Measurements from ENCODE around the gene CHD5.

The CHD5 gene

DNA sequence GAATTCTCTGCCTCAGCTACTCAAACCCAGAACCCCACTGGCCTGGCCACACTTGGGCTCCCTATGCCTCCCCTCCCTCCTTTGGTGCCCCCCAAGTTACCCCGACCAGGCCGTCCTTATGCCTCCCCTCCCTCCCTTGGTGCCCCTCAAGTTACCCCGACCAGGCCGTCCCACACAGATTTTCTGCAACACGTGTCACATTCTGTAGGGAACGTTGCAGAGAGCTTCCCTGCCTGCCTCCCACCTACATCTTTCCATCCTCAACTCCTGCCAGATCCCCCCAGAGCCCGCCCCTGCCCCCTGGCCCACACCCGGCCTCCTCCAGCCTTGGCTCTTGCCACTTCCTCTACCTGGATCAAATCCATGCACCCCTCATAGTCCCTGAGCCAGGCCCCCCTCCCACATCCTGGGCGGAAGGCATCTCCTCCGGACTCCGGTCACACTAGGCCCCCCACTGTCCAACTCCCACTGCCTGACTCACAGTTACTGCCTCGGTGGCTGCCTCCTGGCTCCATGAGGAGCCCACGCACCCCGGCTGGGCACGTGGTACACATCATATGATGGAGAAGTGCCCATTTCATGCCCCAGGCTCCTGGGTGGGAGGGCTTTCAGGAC is 93.3 kb downstream of the CHD5 start:
- no peak for TF ChIP-seq CTCF (IDR thresholded peaks at IDR 0.05)

- TF ChIP-seq CTCF (IDR thresholded peaks at IDR 0.05): no peak
Measured at GRCh38 chr1:6086358-6086757, 93.8 kb downstream of the CHD5 start.

DNA sequence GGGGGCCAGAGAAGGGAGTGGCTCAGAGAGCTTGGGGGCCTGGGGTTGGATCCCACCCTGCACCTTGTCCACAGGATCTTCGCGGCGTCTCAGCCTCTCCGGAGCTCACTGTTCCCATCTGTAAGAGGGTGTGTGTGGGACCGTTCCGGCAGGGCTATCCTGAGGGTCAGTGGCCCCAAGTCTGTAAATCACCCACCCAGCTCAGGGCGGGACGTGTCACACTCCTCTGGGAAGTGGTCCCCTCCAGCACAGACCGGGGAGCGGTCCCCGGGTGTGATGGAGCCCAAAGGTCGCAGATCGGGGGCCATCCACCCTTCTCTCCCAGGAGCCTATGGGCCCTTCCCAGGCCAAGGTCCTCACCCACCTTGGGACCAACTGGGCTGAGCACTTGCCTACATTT is 94.5 kb downstream of the CHD5 start:
- no peak for TF ChIP-seq CTCF (IDR thresholded peaks at IDR 0.05)

DNA sequence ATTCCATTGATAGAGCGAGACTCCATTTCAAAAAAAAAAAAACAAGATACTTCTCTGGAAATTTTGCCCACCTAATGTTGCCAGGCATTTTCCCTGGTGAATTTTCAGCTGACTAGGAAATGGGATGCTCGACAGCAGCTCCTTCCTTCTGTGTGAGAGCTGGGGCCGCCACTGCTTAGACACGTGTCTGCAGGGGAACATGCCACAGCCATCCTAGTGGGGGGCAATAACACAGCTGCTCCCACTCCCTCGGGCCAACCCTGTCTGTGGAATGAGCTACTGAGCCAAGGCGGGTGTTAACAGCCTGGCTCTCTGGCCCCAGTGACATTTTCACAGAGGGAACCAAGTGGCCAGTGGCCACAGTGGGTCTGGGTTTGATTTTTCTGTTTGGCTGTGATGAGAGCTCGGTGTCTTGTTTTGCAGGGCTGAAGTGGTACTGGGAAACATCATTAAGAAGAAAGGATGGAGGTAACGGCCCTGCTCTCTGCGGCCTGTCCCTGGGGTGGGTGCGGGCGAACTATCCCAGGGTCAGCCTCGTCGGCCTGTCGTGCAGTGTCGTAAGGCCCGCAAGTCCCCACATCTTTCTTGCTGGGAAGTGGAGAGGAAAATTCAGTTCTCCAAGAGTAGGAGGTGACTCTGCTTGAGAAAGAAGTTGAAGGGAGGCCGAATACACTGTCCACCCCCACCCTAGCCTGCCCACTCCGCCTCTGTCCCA is 95.2 kb downstream of the CHD5 start:
- TF ChIP-seq CTCF (IDR thresholded peaks at IDR 0.05): no peak

DNA sequence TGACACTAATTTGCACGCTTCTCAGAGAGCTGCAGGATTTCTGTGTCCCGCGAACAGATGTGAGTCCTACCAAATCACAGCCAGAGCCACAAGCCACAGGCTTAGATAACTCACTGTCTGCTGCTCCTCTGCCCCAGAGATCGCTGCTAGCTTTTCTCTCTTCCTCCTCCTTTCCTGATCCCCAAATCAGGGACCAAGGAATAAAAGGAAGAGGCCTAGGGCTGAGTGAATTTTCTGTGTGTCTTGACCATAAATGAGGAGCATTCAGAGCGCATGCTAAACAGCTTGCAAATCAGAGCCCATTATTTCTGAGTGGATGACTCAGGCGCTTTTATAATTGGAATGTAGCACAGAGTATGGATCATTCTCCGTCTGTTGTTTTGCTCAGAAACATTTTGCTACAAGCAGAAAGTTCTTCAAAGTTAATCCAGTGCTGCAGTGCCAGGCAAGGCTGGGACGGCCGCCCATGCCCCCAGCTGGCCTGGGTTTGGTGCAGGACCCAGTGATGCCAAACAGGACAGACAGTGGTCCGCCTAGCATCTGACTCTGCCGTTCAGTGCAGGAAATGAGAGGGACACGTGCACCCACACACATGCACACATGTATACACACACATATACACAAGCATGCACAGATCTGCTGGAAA is 96.2 kb downstream of the CHD5 start:
- no peak for TF ChIP-seq CTCF (IDR thresholded peaks at IDR 0.05)

DNA sequence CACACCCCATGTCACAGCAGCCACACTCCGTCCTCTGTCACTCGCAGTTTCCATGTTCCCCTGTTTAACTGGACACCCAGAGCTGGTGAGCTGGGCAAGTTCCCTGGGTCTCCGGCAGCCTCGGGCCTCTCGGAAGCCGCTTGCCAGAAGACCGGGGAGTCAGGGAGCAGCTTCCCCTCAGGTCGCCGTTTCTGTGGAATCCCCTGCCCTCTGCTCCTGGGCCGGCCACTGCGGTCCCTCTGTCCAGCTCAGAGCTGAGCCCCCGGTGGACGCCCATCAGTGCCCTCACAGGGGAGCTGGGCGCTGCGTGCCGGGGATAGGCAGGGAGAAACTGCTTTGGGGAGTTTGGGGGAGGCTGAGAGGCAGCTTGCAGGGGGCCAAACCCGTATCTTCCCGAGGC is 96.7 kb downstream of the CHD5 start:
- no peak for TF ChIP-seq CTCF (IDR thresholded peaks at IDR 0.05)

- TF ChIP-seq CTCF (IDR thresholded peaks at IDR 0.05): no peak
Measured at GRCh38 chr1:6082430-6082971, 97.6 kb downstream of the CHD5 start.

All from LNCAP (cell line).